T-helper 9 cell (primary cell): ENCODE results near the gene MCTP2.

Source experiments
- DNase-seq: peaks from one replicate; pipeline ENCODE4 v3.0.0-alpha.2; 2020

Gene MCTP2

DNA sequence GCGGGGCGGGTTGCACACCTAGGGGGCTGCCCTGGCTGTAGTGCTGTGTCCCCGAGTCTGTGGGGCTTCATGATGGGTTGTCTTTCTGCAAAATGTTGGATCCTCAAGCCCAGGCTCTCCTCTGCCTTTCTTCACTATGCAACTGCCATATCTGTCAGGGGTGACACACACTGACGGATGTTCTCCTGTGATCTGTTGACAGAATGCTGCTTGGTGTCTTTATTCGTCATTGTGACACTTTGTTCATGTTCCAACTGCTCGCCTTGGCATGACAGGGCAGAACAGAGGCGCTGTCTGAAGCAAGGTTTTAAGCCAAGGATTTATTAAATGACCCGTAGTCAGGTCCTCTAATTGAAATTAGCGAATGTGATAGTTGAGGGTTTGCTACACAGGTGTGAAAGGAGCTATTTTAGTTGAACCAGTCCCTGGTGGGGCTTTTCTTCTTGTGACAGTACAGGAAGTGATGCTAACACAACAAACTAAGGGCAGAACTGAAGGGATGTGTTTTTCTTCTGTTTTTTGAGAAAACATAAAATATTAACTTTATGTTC is 173.4 kb downstream of the MCTP2 start:
- DNase-seq, result no peak

DNA sequence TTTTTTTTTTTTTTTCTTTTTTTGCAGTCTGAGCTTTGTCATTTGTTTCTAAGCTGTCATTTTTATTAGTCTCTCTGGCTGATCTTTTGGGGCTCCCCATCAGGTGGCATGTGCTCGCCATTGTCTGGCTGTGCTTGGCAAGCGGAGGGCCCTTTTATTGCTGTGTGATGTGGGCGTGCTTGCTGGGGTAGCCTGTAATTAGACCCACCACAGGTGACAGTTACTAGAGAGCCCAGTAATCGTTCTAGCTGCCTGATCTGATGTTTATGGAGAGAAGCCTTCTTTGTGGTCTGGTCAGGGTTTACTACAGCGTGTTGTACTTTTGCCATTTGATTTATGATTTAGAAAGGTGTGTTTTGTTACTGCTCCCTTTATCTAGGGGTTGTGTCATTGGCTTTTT is 179.9 kb downstream of the MCTP2 start:
- no peak for DNase-seq

DNA sequence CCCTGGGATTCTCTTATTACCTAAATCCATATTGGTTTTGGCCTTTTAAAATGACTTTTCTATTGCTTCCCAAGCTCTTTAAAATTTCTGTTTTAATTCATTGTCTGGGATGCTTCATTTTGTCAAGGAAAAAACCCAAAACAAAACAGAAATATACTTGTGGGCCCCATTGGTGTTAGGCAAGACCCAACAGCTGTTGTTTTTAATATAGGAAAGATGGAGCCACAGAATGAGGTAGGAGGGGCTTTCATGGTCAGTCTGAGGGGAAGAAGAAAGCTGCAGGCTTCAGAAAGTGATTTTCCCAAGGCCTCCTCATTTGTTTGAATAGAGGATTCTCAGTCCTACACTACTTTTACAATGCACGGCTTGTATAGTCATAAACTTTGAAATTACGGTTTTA is 180.5 kb downstream of the MCTP2 start:
- DNase-seq, result no peak

DNA sequence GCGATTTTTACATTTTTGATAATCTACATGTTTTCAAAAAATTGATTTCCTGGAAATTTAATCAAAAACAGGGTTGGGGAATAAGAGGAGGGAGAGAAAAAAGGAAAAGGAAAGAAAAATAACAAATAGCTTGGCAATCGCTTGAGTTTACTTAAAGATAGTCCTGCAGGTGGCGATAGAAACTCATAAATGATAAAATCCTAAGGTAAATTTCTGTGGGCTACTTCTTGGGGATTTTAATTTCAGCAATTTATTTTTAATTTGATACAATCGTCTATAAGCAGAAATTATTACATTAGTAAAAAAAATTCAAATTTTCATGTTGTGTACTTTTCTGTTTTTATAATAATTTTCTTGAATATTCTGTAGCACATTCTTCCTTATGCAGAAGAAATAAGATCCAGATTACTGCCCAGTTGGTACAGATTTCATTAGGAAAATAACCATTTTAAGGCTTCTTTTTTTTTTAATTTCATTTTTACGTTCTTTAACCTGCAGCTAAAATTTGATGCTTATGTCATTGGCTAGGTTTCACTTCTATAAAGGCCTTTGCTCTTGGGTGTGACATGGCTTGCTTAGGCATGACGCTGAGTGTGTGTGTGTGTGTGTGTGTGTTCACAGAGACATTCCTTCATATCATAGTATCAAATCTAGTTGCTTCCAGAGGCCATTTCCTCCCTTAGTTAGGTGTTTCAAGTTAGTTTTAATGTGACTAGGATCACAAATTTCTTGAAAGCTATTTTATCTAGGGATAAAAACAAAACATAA is 181.8 kb downstream of the MCTP2 start:
- no peak for DNase-seq

DNA sequence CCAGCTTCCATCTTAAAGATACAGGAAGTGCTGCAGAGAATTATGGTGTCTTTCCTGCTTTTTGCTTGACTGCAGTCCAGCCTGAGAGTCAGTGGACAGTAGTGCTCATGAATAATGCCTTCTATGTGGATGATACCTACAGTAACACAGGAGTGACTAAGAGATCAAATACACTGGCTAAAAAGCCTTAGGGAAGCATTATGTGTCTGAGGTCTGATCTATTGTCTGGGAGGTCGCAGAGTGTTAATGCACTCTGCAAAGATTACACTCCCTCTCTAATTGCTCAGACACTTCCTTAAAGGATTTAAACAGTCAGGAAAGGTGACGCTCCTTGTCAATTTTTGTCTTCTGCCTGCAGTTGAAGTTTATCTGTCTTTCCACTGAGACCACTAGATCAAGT is 183.6 kb downstream of the MCTP2 start:
- no peak for DNase-seq

DNA sequence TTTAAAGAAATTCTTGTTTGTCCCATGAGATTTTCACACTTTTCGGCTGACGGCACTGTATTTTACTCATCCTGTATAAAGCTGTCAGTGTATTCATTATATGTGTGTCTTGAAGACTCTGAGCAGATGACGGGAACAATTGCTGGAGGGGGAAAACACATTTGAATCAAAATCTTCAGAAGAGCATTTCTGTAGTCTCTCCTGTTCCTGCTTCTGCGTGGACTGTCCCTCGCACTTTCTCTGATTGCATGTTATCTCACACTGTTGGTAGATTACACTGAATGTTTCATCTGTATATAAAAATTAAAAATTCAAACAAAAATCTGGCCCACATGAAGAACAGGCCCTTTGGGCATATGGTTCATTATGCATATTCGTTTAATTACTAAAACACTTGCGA is 184.9 kb downstream of the MCTP2 start:
- no peak for DNase-seq

DNA sequence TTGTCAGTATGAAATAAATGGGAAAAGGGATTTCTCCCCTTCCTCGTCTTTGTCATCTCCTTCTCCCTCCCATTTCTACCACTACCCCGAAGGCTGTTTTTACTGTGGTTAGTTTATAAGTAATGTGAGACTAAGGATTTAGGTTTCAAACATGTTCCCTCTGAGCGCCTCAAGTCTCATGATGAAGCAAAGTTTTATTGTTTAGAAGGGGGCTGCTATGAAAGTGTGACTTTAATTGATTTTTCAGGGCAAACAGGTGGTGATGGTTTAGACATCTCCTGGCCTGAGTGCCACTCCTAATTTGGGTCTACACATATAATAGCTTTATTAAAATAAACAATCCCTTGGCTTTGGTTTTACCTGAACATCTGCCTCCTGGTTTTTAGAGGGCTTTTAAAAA is 185.5 kb downstream of the MCTP2 start:
- no peak for DNase-seq

DNA sequence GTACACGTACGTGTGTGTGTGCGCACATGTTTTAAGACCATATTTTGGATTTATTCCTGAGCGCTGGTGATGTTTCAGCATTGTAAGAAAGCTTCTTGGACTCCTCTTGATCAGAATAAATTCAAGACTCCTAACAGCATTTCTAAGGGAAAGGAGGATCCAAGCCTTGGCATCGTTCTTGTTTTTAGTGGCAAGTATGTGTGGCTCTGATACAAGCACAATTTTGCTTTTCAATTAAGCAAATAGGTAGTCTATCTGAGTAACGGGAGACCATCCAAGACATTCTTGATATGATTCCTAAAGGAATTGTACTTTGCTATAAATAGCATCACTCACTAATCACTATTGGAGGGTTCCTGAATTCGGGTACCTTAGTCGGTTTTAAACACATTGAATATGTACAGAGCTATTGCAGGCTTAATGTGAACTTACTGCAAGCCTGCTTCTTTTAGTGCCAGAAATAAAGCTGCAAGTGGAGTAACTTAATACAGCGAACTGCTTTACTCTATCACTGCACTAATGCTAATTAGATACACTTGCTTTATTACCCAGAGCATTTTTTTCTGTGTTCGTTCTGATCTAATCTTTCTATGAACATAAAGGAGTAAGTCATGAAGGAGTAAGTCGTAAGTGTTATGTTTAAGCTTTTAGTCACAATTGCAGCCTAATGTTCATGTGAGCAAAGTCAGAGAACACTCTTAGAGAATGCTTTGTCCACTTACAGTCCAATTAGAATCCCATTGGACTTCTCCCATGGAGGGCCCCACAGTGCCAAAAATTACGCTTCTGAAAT is 186.3 kb downstream of the MCTP2 start:
- no peak for DNase-seq

DNA sequence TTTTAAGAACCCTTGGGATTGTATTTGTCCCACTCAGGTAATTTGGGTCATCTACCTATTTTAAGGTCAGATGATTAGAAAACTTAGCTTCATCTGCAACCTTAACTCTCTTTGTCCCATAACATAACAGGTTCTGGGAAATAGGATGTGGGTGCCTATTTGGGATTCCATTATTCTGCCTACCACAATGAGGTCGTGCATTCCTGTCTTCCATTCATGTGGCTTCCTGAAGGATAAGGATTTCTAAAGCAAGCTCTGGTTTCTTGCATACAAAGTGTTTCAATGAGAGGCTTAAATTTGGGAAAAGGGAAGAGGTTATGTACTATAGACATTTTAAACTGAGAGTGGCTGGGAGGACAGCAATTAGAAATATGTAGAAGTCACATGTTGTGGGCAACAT is 190.3 kb downstream of the MCTP2 start:
- no peak for DNase-seq

DNA sequence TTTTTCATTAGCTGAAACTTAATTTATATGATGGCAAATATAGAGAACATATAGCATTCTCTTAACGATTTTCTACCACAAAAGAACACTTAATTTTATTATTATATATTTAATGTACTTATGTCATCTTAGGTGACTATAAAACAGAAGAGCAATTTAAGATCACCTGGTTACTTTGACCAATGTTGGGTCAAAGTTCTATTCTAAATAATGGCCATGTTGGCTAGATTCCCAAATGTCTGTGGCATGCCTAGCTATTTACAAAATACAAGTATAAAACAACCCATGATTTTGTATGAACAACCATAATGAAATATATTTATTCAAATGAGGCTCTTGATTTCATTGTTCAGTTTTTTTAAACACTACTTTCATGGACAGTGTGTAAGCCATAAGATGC is 200.9 kb downstream of the MCTP2 start:
- no peak for DNase-seq

DNA sequence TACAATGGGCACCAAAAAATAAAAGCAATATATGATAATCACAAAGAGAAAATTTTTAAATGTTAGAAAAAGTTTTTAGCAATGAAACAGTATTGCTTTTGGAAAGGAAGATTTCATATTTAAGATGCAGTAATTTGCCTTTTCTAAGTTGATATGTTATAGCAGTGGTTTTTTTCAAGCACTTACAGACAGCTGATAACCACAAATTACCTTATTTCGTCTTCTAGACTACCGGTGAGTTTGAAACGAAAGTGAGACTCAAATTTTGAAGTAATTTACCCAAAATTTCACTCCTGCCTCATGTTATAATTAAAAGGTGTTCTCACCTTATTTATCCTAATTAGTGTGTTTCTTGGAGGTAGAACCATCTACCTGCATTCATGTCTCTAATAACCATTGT is 207.8 kb downstream of the MCTP2 start:
- DNase-seq, result no peak

DNA sequence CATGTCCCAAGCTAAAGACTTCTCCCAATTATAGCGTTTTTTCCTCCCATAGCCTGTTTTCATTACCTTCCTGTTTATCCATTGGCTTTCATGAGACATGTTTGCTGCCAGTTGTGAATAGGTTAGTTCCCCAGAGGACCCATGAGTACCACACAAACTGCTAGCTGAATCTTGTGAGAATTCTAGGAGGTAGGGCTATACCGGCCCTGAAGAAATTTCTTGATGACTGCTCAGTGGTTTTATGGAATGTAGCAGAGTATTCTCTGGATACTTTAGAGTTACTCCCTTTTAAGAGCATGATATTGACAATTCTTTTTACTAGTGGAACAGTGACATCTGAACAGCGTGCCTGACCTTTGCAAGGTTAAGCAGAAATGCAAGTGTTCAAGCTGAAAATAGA is 210.4 kb downstream of the MCTP2 start:
- DNase-seq, result no peak

DNA sequence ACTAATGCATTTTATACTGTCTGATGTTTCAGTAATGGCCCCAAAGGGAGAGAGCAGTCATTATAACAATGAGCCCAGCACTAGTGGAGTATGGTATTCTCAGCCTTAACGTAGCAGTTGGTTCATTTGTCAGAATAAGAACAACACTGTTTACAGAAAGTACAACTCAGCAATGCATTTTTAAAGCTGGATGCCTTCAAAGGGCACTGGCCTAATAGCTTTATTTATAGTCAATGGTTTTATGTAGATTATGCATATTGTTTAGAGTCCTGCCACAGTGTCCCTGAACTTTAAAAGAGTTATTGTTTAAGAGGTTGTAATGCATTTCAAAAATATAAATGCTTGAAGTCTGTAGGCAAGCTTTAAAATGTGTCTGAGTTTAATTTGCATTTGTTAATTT is 211.1 kb downstream of the MCTP2 start:
- no peak for DNase-seq

DNA sequence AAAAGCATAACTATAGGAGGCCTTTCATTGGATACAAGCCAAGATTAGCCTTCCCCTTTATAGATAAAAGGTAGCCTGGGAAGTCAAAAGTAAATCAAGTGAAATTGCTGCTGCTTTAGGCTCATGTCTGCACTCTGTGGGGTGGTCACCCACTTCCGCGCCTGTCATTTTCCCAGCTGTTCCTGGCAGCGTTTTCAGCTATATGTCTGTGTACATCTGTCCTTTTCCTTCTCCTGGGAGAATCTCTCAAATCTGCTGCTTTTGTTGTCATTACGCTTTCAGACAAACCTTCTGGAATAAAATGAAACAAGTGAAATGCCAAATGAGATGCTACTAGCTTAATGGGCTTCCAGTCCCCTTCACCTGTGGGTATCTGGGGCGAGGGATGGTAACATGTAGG is 211.8 kb downstream of the MCTP2 start:
- DNase-seq, result no peak

DNA sequence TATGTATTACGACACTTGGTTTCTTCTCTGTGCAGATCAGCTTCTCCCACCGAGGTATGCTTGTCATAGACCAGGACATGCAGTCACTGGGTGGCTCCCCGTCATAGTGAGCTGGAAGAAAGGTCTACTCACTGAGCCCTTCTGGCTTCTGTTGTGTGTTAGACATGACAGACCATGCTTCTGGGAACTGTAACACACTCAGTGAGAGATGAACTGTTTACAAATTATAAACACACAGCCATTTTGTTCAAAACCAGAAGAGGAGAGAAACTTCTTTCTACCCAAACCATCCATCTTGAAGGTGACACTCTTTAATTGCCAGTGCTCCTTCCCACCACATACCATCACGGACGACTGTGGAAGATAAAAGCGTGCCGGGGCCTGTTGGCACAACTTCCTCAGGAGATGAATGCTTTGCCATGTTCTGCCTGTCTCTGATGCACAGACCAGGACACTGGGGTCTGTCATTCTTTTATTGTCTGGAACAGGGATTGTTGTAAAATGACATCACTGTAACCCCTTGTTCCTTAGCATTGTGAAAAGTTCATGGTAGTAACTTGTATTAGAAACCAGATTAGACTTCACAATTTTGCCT is 214.3 kb downstream of the MCTP2 start:
- DNase-seq, result no peak

DNA sequence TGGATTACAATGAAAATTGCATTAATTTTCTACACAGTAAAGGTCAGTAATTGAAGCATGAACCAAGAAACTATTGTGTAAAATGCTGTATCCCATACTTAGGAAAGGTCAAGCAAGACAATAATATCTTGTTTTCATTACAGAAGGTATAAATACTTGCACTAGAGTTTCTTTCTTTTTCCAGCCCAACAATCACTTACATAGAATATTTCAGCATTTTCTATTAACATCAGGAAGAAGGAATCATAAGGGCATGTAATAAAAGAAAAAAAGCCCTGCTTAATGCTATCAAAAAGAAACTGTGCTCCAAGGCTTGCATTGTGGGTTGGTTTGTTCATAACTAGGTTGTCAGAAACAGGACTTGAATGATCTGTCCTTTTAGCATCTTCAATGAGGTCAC is 215.1 kb downstream of the MCTP2 start:
- DNase-seq, result no peak

DNA sequence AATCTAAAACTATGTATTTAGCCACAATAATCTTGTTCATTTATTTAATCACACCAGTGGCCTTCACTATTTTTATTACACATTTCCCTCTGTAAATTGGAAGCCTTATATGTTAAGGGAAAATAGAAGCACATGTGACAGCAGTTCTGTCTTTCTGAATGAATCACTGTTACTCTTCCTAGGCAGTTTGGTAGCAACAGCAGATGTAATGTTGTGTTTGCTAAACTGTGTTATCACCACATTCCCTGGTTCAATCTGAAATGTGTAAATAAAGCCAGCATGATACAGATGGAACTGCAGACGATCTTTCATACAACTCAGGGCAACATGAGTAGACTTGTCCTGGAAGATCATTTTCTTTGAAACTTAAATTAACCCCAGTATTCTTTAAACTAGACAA is 220.1 kb downstream of the MCTP2 start:
- DNase-seq, result no peak

DNA sequence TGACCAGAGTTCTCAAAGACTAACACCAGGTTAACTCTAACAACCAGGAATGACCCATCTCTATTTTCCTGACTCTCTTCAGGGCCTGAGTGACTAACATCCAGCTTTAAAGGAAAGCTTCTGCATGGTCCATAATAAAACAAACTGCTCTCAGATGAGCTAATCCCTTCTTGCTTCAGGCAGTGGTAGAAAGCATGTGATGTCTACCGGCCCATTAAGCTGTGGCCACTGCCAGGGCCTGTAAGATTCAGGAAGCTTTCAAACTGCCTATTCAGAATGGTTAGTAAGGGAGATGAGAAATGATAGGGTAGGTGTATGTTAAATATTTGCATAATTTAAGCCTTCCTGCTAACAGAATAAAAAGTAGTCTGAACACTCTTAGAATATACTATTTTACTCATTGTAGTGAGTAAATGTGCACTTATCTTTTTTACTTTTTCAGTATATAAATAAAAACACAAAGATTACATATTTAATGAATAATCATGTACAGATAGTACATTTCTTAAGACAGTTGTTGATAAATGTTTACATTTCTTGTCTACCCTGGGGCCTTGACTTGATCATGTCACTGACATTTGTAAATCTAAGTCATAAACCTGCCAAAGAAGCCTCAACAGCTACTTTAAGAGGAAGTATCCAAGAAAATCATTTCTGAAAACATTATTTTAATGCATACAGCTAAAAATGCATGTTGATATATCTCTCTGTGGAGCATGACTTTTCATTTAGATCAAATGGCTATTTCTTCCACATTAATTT is 222.0 kb downstream of the MCTP2 start:
- DNase-seq, result no peak

DNA sequence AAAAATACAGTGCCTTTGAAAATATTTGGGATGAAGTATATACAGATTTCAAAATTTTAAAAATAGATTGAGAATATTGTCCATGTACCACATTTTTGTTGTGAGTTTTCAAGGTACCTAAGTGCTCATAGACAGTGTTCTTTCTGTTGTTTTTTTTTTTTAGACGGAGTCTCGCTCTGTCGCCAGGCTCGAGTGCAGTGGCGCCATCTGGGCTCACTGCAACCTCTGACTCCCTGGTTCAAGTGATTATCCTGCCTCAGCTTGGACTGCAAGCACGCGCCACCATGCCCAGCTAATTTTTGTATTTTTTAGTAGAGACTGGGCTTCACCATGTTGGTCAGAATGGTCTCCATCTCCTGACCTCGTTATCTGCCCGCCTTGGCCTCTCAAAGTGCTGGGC is 223.9 kb downstream of the MCTP2 start:
- no peak for DNase-seq

DNA sequence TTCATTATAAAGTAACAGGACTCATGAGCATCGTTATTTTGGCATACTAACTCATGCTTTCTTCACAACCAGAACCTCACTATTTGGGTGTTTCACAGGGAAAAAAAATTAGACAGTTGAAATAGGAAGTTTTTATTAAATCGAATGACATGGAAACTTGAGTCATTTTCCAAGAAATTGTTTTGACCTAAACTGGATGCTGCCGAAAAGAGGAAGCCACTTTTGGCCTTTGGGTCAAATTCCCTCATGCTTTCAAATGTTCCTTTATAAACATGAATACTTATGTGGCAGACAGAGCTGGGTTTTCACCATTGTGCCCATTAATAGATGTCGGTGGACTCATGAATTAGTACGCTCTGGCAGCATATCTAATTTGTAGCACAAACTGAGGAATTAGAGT is 224.9 kb downstream of the MCTP2 start:
- no peak for DNase-seq

DNA sequence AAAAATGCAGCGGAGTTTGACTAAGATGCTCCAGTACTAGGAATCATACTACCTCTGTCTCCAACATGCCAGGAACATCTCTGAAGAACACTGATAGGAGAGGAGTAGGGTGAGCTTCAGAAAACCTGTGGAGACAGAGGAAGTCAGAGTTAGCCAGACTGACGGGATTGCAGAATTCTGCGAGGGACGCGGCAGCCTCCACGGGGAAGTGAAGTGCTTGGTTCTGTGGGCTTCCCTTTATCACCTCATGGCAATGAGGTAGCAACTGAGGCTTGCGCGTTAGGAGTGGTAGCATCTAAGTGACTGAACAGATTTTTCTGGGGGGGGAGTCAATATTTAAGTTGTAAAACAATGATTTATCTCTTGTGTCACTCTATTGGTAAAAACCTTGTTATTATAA is 226.3 kb downstream of the MCTP2 start:
- DNase-seq, result no peak

DNA sequence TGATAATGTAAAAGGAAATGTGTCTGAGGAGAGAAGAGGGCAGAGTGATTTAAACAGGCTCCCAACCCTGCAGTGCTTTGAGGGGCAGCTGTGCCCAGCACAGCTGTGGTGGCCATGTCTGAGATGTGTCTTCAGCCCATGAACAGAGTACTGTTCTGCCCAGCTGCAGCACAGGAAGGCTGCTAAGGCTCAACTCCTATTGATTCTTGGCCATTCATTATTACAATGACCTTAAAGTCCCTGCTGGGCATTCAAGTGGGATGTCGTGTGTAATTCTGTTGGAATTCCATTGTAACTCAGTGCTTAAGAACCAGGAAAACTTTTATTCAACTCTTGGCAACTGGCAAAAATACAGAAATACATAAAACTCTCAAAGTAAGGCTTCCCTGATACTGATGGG is 229.3 kb downstream of the MCTP2 start:
- DNase-seq, result no peak

DNA sequence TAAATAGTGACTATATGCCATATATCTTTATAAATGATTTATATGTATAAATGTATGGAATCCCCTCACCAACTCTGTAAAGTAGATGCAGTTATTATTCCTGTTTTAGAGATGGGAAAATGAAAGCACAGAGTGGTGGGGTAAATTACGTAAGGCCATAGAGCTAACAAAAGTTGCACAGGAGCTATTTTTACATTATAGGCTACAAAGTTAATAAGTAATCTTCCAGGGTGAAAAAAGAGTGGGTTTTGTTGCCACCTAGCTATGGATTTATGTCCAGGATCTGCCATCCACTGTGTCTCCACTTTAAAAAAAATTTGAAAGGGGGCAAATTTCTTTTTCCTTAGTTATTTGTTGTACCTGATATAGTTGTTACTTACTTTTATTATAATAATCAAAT is 235.7 kb downstream of the MCTP2 start:
- DNase-seq, result no peak
